Measurements from ENCODE around the gene GREB1.

The GREB1 gene

DNA sequence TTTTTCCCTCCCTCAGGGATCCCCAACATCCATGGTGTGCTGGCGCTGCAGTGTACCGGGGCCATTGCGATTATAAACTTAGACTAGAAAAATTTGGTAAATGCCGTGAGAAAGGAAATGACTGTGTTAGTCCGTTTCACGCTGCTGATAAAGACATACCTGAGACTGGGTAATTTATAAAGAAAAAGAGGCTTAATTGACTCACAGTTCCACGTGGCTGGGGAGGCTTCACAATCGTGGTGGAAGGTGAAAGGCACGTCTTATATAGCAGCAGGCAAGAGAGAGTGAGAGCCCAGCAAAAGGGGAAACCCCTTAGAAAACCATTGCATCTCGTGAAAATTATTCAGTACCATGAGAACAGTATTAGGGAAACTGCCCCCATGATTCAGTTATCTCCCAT lies 91.8 kb downstream of the GREB1 start:
- H3K9me3 ChIP-seq (ENCODE audit: severe bottlenecking), result peaks cover 3% of the 10 kb centered on the region
- no peak overlapping the region for H3K27ac ChIP-seq
- TF ChIP-seq, protein P1, sequence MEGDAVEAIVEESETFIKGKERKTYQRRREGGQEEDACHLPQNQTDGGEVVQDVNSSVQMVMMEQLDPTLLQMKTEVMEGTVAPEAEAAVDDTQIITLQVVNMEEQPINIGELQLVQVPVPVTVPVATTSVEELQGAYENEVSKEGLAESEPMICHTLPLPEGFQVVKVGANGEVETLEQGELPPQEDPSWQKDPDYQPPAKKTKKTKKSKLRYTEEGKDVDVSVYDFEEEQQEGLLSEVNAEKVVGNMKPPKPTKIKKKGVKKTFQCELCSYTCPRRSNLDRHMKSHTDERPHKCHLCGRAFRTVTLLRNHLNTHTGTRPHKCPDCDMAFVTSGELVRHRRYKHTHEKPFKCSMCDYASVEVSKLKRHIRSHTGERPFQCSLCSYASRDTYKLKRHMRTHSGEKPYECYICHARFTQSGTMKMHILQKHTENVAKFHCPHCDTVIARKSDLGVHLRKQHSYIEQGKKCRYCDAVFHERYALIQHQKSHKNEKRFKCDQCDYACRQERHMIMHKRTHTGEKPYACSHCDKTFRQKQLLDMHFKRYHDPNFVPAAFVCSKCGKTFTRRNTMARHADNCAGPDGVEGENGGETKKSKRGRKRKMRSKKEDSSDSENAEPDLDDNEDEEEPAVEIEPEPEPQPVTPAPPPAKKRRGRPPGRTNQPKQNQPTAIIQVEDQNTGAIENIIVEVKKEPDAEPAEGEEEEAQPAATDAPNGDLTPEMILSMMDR (IDR thresholded peaks at IDR 0.05; ENCODE audit: low read depth, low read length), result no peak
- no peak overlapping the region for H3K4me3 ChIP-seq (ENCODE audit: low read depth, low read length)
- H3K27me3 ChIP-seq (ENCODE audit: insufficient read depth, low read depth, severe bottlenecking), result no peaks in the 10 kb centered on the region
- no peaks in the 10 kb centered on the region; the same call in 1 of the 2 replicates for H3K36me3 ChIP-seq
- DNase-seq, result no peak

DNA sequence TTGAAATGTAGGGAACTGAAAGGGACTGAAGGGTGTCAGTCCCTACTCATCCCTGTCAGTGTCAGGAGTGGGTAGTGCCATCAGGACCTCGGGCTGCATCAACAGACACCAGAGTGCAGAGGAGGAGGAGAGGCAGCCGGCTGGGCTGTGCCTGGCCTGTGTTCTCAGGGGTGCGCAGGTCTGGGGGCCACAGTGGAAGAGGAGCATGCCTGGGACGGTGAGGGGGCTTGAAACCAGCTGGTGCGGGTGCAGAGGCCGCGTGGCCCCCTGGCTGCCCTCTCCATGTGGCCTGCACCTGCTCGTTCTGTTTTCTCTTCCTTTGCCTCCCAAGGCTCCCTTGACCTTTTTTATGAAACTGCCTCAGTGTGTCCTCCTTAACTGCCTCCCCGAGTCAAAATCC lies 94.8 kb downstream of the GREB1 start:
- Histone ChIP-seq H3K4me3 (ENCODE audit: low read depth, low read length) (no peak overlapping the region), H3K27ac (no peak overlapping the region), H3K9me3 (ENCODE audit: severe bottlenecking) (peaks cover 7% of the 10 kb centered on the region), H3K36me3 (peaks cover 2% of the 10 kb centered on the region), H3K27me3 (ENCODE audit: insufficient read depth, low read depth, severe bottlenecking) (no peaks in the 10 kb centered on the region)
- TF ChIP-seq, protein P1 (IDR thresholded peaks at IDR 0.05; ENCODE audit: low read depth, low read length), result no peak
- DNase-seq, result no peak

DNA sequence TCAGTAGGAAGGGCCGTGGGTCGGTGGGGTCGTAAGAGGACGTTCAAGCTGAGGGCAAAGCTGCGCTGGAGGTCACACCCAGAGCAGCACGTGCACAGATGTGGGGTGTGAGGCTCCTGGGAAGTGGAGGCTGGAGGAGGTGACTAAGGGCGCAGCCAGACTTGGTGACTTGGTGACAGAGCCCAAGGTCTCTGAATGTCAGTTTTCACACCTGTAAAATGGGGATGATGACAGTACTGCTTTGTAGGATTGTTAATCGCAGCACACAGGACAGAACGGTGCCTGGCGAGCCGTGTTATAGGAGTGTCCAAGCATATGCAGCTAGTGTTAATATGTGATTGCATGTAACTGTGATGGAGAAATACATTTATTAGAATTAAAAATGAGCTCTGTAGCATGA lies 95.4 kb downstream of the GREB1 start:
- peaks cover 2% of the 10 kb centered on the region for H3K36me3 ChIP-seq

DNA sequence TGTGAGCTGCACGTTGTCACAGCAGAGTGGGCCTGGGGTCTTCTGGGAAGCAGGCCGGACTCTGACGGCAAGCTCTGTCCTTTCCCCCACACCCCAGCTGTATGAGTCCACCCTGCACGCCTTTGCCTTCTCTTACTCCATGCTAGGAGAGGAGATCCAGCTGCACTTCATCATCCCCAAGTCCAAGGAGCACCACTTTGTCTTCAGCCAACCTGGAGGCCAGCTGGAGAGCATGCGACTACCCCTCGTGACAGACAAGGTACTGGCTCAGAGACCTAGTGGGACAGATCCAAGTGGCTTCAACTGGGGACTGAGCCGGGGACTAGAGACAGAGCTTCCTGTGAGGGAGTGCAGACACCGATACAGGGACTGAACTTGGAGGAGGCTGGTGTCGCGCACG lies 96.0 kb downstream of the GREB1 start:
- H3K27ac ChIP-seq, result no peak overlapping the region
- peaks cover 2% of the 10 kb centered on the region for H3K36me3 ChIP-seq
- TF ChIP-seq, protein P1 (IDR thresholded peaks at IDR 0.05; ENCODE audit: low read depth, low read length), result no peak
- H3K27me3 ChIP-seq (ENCODE audit: insufficient read depth, low read depth, severe bottlenecking), result no peaks in the 10 kb centered on the region
- peaks cover 7% of the 10 kb centered on the region for H3K9me3 ChIP-seq (ENCODE audit: severe bottlenecking)
- H3K4me3 ChIP-seq (ENCODE audit: low read depth, low read length), result no peak overlapping the region
- no peak for DNase-seq

More for the DNA sequence above, 95.4 kb downstream of the GREB1 start:
- Histone ChIP-seq H3K4me3 (ENCODE audit: low read depth, low read length) (no peak overlapping the region), H3K27me3 (ENCODE audit: insufficient read depth, low read depth, severe bottlenecking) (no peaks in the 10 kb centered on the region), H3K9me3 (ENCODE audit: severe bottlenecking) (peaks cover 7% of the 10 kb centered on the region), H3K27ac (no peak overlapping the region)
- TF ChIP-seq, protein P1 (IDR thresholded peaks at IDR 0.05; ENCODE audit: low read depth, low read length), result no peak
- no peak for DNase-seq

DNA sequence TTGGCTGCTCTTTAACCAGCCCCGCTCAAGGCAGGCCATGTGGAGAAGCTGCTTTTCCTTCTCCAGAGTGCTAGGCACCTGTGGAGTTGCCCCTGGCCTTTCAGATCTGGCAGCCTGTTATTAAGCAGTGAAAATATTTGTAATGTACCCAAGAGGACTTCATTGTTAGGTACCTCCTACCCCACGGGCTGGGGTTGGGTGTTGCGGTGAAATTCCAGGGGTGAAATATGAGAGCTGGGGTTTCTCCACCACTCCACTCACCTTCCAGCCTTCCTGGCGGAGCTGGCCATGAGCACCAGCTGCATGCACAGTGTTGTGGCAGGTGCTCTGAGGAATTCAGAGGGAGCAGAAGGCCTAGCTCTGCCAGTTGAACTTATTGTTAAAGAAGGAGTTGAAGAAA lies 97.0 kb downstream of the GREB1 start:
- Histone ChIP-seq H3K27ac (no peak overlapping the region), H3K36me3 (peaks cover 2% of the 10 kb centered on the region), H3K9me3 (ENCODE audit: severe bottlenecking) (peaks cover 7% of the 10 kb centered on the region), H3K4me3 (ENCODE audit: low read depth, low read length) (no peak overlapping the region), H3K27me3 (ENCODE audit: insufficient read depth, low read depth, severe bottlenecking) (no peaks in the 10 kb centered on the region)
- no peak for DNase-seq
- TF ChIP-seq, protein P1 (IDR thresholded peaks at IDR 0.05; ENCODE audit: low read depth, low read length), result no peak

DNA sequence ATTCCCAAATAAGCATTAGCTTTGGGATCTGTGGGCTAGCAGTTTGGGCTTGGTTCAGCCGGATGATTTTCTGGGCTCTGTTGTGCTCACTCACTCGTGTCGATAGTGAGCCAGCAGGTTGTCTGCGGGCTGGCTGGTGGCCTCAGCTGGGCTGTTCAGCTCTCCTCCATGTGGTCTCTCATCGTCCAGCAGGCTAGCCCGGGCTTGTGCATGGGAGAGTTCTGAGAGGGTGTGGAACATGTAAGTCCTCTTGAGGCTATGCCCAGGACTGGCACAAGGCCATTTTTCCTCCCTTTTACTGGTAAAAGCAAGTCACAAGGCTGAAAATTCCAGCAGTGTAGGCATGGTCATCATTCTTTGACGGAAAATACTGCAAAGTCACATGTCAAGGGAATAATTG lies 97.6 kb downstream of the GREB1 start:
- TF ChIP-seq, protein P1 (IDR thresholded peaks at IDR 0.05; ENCODE audit: low read depth, low read length), result no peak
- peaks cover 7% of the 10 kb centered on the region for H3K9me3 ChIP-seq (ENCODE audit: severe bottlenecking)
- DNase-seq, result no peak
- H3K27me3 ChIP-seq (ENCODE audit: insufficient read depth, low read depth, severe bottlenecking), result no peaks in the 10 kb centered on the region
- no peak overlapping the region for H3K27ac ChIP-seq
- peaks cover 2% of the 10 kb centered on the region for H3K36me3 ChIP-seq
- H3K4me3 ChIP-seq (ENCODE audit: low read depth, low read length), result no peak overlapping the region

Data from WERI-Rb-1 (cell line).